Measurements from ENCODE around the gene PPARD. TPM values are rescaled to one million over a fixed set of nuclear protein-coding genes. Genes with fewer than 3 reads are reported as not detected.

PPARD gene
- total RNA-seq, 1 donor from 2014 or later = 9.9 TPM

GRCh38 chr6:35294308-35294945 lies 47.9 kb upstream of the PPARD start:
- peaks cover 42% of the 10 kb centered on the region for H3K36me3 Mint-ChIP-seq (ENCODE audit: low read depth, unreplicated experiment)
- no peak for FAIRE-seq
- TF ChIP-seq CTCF (IDR thresholded peaks at IDR 0.05; ENCODE audit: insufficient read depth, low read depth, low read length) = peak; percentile 68
- TF ChIP-seq EZH2 (IDR thresholded peaks at IDR 0.05; ENCODE audit: insufficient read depth, low read length) = no peak

GRCh38 chr6:35295036-35295435 lies 47.3 kb upstream of the PPARD start:
- no peak overlapping the region for H2AFZ ChIP-seq (ENCODE audit: low read depth, low read length)
- H3K27ac ChIP-seq (ENCODE audit: low read depth, low read length) = no peak overlapping the region
- H3K27me3 ChIP-seq (ENCODE audit: insufficient read depth, low read length) = no peaks in the 10 kb centered on the region
- DNase-seq (ENCODE audit: low read depth) (no peak), FAIRE-seq (no peak)
- no peak overlapping the region for H3K4me2 ChIP-seq (ENCODE audit: low read length)
- peaks cover 2% of the 10 kb centered on the region for H3K27me3 Mint-ChIP-seq (ENCODE audit: low read depth, unreplicated experiment)
- no peaks in the 10 kb centered on the region for H3K4me1 Mint-ChIP-seq (ENCODE audit: low read depth, unreplicated experiment)
- H3K4me3 Mint-ChIP-seq (ENCODE audit: unreplicated experiment) = no peak overlapping the region
- no peaks in the 10 kb centered on the region for H4K20me1 ChIP-seq (ENCODE audit: insufficient read depth, low read length)
- no peak overlapping the region for H3K4me3 ChIP-seq (ENCODE audit: insufficient read depth, low read depth, low read length)
- H3K36me3 ChIP-seq (ENCODE audit: insufficient read depth, low read length) = no peaks in the 10 kb centered on the region
- H3K27ac Mint-ChIP-seq (ENCODE audit: unreplicated experiment) = no peak overlapping the region
- H3K36me3 Mint-ChIP-seq (ENCODE audit: low read depth, unreplicated experiment) = peaks cover 39% of the 10 kb centered on the region
- no peaks in the 10 kb centered on the region for H3K9me3 Mint-ChIP-seq (ENCODE audit: unreplicated experiment)
- H3K9me3 ChIP-seq (ENCODE audit: insufficient read depth, low read depth, low read length) = no peaks in the 10 kb centered on the region
- H3K4me1 ChIP-seq (ENCODE audit: insufficient read depth, low read length) = peaks cover 12% of the 10 kb centered on the region
- no peak for TF ChIP-seq CTCF (IDR thresholded peaks at IDR 0.05; ENCODE audit: insufficient read depth, low read depth, low read length)
- no peak for TF ChIP-seq EZH2 (IDR thresholded peaks at IDR 0.05; ENCODE audit: insufficient read depth, low read length)
- no peaks in the 10 kb centered on the region for H3K79me2 ChIP-seq (ENCODE audit: insufficient read depth, low read length)
- H3K9ac ChIP-seq (ENCODE audit: low read length) = no peak overlapping the region

More at GRCh38 chr6:35294308-35294945, 47.9 kb upstream of the PPARD start:
- no peaks in the 10 kb centered on the region for H4K20me1 ChIP-seq (ENCODE audit: insufficient read depth, low read length)
- no peak for DNase-seq (ENCODE audit: low read depth)
- no peak overlapping the region for H3K27ac ChIP-seq (ENCODE audit: low read depth, low read length)
- Mint-ChIP-seq H3K4me1 (ENCODE audit: low read depth, unreplicated experiment) (no peaks in the 10 kb centered on the region), H3K4me3 (ENCODE audit: unreplicated experiment) (no peak overlapping the region), H3K27me3 (ENCODE audit: low read depth, unreplicated experiment) (no peaks in the 10 kb centered on the region), H3K9me3 (ENCODE audit: unreplicated experiment) (no peaks in the 10 kb centered on the region), H3K27ac (ENCODE audit: unreplicated experiment) (peak overlapping the region; percentile 20)
- H3K9me3 ChIP-seq (ENCODE audit: insufficient read depth, low read depth, low read length) = no peaks in the 10 kb centered on the region
- no peak overlapping the region for H3K9ac ChIP-seq (ENCODE audit: low read length)
- H3K4me1 ChIP-seq (ENCODE audit: insufficient read depth, low read length) = peaks cover 12% of the 10 kb centered on the region
- H3K4me3 ChIP-seq (ENCODE audit: insufficient read depth, low read depth, low read length) = no peak overlapping the region
- no peaks in the 10 kb centered on the region for H3K79me2 ChIP-seq (ENCODE audit: insufficient read depth, low read length)
- H3K4me2 ChIP-seq (ENCODE audit: low read length) = no peak overlapping the region
- H2AFZ ChIP-seq (ENCODE audit: low read depth, low read length) = no peak overlapping the region
- H3K36me3 ChIP-seq (ENCODE audit: insufficient read depth, low read length) = no peaks in the 10 kb centered on the region
- no peaks in the 10 kb centered on the region for H3K27me3 ChIP-seq (ENCODE audit: insufficient read depth, low read length)
